Posterior cingulate gyrus (tissue), 11 donors: Measurements from ENCODE around the gene TMEM214.

Experiments used
- DNase-seq, 10 donors: peaks; one replicate each; pipeline versions ENCODE4 v3.0.0 to v3.0.0-alpha.2; 2020 to 2021; ENCODE audit warnings: mixed read lengths in 3 of 10
- intact Hi-C: fragments of 100-400 bp; cut with DNase I; formaldehyde crosslinking; loops from one replicate; pipeline ENCODE4 v1.15.1; 2023

TMEM214 gene

DNA sequence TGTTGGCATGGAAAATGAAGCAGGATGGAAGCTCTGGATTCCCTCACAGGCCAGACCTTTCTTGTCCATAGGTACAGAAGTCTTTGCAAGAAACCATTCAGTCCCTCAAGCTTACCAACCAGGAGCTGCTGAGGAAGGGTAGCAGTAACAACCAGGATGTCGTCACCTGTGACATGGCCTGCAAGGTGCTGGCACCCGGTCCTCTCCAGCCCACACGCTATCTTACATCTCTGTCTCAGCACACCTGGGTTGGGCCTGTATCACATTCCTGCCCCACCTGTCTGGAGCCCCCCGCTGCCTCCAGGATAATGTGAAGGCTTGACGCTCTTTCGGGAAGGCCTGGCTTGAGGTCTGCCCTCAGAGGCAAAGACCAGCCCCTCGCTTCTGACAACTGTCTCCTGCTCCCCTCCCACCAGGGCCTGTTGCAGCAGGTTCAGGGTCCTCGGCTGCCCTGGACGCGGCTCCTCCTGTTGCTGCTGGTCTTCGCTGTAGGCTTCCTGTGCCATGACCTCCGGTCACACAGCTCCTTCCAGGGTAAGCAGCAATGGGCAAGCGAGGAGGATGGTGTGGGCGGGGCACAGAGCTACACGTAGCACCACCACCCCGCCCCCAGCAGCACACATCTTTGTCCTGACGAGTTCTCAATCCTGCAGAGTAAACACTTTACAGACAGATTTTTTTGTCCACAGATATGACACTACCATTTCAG, 6.0 kb downstream of the TMEM214 start:
- DNase-seq: peak in 1 of 10 donors; percentile 58
- intact Hi-C loops: no loop called here

DNA sequence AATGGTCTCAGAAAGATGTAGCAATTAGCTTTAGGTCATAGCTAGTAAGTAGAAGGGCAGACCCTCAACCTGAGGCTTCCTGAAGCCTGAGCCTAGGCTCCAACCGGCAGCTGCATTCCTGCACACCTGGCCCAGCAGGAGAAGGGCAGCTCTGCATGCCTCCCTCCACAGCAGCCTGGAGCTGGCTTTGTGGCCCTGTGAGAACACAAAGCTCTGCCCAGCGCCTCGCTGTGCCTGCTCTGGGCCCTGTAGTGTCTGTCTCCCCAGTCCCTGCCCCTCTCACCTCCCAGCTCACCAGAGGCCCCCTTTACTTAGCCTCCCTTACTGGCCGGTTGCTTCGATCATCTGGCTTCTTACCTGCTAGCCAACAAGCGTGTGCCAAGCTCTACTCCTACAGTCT, 6.7 kb downstream of the TMEM214 start:
- intact Hi-C loops: no loop called here
- peak in 2 of 10 donors; percentile 58 to 65 for DNase-seq

DNA sequence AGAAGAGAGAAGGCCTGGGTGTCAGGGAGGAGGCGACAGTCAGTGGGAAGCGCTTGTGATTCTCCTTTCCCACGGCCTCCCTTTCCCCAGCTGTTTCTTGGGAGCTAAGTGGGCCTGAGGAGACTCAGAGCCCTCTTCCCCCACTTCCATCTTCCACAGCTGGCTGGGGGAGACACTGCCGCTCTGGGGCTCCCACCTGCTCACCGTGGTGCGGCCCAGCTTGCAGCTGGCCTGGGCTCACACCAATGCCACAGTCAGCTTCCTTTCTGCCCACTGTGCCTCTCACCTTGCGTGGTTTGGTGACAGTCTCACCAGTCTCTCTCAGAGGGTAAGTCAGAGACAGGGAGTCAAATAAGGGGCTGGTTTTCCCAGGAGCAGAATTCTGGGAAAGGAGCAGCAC, 7.1 kb downstream of the TMEM214 start:
- peak in 1 of 10 donors; percentile 33 for DNase-seq
- intact Hi-C loops: no loop called here

DNA sequence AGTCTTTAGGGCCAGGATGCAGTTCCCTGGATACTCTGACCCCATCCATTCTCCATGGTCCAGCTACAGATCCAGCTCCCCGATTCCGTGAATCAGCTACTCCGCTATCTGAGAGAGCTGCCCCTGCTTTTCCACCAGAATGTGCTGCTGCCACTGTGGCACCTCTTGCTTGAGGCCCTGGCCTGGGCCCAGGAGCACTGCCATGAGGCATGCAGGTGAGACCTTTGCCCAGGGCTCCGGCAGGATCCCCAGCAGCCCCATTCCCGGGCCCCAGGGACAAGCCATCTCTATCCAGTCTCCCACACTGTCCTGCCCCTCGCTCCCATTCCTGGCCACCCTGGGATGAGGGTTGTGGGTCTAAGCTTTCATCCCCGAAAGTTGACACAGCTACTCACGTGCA, 7.5 kb downstream of the TMEM214 start:
- intact Hi-C loops: no loop called here
- DNase-seq: peak in 1 of 10 donors; percentile 57

DNA sequence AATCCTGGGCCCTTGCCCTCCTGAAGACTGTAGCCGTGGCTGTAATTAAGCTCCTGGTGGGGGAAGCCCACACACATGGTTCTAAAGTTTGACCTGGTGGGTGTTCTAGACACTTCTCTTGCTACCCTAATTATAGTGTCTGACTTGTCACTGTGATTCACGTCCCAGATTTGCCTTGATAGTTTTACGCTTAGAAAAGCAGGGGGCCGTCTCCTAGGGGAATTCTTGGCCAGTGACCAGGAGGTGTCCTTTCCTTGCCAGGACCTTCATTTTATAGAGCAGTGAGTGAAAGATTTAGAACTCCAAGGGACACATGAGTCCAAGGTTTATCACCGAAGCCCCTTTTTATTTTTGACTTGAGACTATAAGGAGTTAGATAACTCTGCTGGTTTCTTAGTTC, 9.0 kb downstream of the TMEM214 start:
- intact Hi-C loops: no loop called here
- no peak for DNase-seq

DNA sequence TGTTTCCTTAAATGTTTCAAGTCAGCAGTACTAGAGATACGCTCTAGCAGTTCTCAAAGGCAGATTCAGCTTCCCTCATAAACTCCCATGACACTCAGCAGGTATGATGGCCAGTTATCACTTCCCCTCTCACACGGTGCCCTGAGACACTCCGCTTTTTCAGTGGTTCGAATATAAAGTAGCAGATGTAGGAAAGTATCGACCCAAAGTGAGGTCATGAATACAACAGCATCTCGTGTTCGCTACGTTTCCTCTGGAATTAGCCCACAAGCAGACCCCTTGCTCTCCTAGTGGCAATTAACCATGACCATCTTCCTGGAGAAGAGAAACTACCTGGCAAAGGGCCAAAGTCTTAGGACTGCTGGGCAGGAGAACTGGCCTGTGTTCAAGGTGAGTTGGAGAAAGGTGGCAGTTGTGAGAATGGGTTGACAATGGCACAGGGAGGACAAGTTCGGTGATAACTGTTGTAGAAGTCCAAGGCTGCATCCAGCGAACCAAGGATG, 9.4 kb downstream of the TMEM214 start:
- intact Hi-C loops: no loop called here
- no peak for DNase-seq

DNA sequence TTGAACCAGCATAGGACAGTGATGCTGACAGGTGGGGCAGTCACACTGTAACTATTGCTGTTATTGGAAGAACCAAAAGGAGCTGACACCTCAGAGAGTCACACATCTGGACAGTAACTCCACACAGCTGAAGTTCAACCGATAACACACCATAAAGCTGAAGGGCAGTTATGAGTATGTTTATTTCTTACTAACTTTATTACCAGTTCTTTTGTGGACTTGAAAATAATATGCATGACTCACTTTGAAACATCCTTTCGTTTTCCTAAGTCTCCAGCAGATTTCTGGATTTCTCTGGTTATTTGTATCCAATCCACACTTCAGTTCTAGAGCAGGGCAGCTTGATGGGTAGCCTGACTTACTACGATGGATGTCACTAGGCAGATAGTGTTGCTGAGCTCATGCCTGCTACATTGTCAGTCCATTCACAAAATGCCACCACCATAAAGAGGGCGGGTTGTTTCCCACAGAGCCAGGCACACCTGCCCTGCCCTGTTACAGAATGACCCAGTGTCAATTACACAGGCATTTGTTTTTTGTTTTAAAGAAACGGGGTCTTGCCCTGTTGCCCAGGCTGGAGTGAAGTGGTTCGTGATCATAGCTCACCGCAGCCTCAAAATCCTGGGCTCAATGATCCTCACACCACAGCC, 10.3 kb downstream of the TMEM214 start:
- intact Hi-C loops: no loop called here
- no peak for DNase-seq

DNA sequence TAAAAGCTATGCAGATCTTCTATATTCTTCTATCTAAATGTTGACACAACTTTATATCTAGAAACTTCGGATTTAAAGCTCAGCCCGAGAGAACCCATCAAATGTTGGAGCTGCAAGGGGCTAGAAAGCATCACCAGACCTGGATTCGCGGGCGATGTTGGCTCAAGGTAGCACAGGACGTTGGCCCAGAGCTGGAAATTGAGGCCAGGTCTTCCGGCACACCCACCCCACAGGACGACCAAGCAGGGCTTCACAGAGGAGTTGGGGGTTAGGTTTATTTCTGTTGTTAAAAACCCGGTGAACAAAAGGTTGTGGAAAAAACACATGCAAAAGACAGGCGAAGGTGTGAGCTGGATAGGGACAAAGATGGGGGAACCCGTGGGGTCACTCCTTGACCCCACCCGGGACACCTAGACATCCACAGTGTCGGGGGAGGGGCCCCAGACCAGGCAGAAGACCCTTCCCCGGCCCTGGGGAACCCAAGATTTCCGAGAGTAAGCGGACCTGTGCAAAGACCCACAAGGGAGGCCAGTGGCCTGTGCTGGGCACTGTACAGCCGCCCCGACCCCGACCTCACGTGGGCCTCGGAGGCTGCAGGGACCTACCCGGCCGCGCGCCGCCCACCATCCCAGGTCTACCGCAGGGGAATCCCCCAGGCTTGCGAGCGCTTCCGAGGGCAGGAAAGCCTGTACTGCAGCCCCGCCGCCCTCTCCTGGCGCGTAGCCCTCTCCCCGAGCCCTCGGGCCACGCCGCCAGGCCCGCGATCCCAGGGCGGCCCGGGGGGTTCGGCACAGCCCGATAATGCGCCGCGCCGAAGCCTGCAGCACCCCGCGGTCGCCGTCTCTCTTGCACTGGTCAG, 16.9 kb downstream of the TMEM214 start:
- DNase-seq: peak in 1 of 10 donors; percentile 87
- intact Hi-C loops: loop anchor here (2.0 kb wide), 2 partner anchors 17 to 37 kb away; partner anchors contain the start of genes KHK and TMEM214

DNA sequence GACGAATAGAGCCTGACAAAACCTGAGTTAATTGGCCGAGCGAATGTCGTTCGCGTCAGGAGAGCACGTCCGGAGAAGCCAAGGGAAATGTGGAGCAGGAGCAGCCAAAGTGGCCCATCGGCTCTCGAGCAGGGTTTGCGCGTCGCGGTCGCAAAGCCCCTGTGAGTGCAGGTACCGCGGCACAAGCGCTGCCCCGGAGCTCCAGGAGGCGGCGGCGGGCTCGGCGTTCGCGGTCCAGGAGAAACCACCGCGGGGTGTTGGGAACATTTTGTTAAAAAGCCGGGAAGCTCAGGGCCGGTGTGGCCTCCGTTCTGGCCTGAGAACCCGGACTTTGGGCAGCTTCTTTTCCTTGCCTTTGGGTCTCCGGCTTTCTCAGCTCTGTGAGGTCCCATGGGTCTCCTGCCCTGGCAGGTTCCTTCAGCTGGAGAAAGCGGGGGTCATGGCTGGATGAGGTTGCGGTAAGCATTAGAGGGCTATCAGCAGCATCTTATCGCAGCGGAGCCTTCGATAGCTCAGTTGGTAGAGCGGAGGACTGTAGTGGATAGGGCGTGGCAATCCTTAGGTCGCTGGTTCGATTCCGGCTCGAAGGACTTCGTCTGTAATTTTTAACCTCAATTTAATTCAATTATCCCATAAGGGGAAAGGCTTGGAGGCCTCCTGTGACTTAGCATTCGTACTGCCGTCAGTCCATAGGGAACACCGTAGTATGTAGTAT, 17.7 kb downstream of the TMEM214 start:
- intact Hi-C loops: loop anchor here (2.0 kb wide), 2 partner anchors 18 to 36 kb away; partner anchors contain the start of genes KHK and TMEM214
- peak; percentile 89 to 99 (median 93) for DNase-seq

DNA sequence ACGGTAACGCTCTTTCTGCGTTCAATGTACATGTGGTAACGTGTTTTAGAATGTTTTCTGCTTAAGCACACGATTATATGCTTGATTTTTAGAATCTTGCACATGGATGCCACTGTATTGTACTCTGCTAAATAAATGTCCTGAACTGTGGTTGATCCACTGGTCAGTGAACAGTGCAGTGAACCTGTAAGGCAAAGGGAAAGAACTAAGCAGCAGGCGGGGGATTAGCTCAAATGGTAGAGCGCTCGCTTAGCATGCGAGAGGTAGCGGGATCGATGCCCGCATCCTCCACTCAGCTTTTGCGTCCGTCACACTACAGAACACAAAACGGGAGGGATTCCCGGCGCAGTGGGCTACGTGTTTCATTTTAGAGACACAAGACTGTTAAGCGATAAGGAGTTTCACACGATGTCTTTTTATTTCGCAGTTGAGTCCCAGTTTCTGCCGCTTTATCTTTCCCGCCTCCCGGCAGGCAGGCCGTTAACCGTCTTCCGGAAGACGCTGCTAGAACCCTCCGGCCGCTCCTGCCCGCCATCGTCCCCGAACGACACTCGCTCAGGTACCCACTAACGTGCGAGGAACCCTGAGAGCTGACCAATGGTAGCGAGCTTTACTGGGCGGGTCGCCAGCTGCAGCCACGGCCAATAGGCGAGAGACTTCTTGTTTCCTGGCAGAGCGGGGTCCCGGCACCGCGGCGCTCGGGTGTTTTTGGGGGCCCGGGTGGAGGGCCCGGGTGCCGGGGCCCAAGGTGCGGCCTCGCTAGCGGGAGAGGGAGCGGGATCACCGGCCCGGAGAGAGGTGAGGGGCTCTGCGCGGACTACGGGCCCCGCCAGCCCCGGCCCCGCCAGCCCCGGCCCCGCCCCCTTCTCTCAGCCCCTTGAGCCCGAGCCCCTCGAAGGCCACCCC, 18.5 kb downstream of the TMEM214 start, which contains the start of gene AGBL5:
Gene AGBL5 (plus strand): TSS at position 673 of the 906 bp plus-strand sequence. CDS start 1,291 bp downstream, outside the sequence.
- intact Hi-C loops: loop anchor here (2.0 kb wide), 2 partner anchors 18 to 36 kb away; partner anchors contain the start of genes KHK and TMEM214
- DNase-seq: peak; percentile 93 to 99 (median 96)

DNA sequence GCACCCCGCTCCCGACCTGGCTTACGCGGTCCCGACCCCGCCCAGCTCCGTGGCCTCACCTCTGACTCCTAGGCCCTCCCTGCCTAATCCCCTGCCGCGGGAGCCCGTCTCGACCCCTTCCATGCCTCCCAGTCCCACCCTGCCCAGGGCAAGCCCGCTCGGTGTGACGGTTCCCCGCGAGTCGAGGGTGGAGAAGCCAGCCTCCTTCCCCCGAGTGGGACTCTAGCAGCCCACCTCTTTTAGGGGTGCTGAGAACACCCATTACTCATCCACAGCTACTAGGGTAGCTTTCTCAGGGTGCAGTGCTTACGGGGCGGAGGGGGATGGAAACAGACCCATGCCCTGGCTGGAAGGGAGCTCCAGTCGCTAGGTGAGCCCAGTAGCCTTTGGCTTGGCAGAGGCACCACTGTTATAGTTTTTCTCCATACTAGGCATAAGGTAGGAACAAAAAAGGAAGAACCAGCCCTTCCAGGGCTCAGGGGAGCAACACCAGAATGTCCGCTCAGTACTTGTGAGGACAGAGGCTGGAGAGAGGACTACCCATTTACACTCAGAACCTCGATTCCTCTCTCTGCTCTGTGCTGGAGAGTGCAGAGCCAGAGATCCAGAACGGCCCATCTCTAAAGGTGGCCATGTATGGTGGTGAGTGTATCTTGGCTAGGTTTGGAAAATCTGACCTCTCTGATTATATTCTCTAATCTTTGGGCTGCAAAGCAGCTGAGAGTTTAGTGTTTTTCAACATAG, 19.3 kb downstream of the TMEM214 start:
- peak in 6 of 10 donors; percentile 11 to 86 (median 53) for DNase-seq
- intact Hi-C loops: loop anchor here (2.0 kb wide), 2 partner anchors 19 to 35 kb away; partner anchors contain the start of genes KHK and TMEM214

DNA sequence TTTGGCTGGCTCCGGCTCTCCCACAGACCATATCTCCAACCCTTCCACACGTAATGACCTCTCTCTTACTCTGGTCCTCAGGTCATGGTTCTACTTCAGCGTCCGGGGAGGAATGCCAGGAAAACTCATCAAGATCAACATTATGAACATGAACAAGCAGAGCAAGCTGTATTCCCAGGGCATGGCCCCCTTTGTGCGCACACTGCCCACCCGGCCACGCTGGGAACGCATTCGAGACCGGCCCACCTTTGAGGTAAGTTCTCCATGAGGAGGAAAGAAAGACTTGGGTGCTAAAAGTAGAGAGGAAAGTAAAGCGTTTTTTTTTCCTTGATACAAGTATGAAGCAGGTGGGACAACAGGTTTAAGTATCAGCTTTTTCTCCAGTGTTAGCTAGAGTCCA, 20.6 kb downstream of the TMEM214 start:
- intact Hi-C loops: no loop called here
- no peak for DNase-seq

DNA sequence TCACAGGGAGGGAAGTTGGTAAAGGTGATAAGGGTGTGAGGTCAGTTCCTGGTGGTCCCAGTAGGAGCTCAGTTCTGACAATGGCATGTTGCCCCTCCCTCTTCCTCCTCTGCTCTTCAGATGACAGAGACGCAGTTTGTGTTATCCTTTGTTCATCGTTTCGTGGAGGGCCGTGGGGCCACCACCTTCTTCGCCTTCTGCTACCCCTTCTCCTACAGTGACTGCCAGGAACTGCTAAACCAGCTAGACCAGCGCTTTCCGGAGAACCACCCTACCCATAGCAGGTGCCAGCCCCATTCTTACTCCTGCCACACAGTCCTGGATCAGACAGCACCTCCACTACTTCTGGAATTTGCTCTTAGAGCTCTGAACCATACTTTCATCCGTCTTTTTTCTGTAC, 21.0 kb downstream of the TMEM214 start:
- no peak for DNase-seq
- intact Hi-C loops: no loop called here

DNA sequence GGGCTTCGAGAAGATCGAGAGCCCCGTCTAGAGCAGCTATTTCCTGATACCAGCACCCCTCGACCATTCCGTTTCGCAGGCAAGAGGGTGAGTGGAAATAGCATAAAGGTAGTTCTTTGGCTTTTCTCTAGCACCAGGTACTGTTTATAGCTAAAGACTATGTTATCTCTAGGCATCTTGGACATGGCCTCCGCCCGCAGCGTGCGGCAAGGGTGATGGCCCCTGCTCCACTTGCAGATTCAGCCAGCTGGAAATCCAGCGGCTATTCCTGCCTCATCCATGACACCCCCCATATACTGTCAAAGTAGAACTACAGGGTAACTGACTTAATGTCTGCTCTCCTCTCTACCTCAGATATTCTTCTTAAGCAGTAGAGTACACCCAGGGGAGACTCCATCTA, 22.0 kb downstream of the TMEM214 start:
- DNase-seq: no peak
- intact Hi-C loops: no loop called here

DNA sequence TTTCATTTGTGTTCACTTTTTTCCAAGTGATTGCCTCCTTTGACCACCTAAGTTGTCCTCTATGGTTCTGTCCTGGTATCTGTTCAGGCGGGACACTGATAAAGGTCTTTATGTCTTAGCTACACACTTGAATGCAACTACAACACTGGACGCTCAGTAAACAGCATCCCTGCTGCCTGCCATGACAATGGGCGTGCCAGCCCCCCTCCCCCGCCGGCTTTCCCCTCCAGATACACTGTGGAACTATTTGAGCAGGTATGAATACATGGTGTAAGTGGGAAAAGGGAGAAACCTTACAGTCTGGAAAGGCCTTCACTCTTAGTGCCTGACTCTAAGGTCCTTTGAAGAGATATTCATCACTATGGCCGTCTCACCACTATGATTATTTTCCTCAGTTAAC, 24.4 kb downstream of the TMEM214 start:
- no peak for DNase-seq
- intact Hi-C loops: no loop called here

DNA sequence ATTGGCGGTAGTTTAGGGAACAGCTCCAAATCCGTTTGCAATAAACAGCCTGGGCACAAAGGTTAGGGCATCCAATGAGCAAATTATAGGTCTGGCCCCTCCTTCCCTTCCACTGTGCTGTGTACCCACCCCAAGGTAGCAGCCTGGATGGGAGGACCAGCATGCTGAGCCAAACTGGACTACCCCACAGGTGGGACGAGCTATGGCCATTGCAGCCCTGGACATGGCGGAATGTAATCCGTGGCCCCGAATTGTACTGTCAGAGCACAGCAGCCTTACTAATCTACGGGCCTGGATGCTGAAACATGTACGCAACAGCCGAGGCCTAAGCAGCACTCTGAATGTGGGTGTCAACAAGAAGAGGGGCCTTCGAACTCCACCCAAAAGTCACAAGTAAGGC, 25.4 kb downstream of the TMEM214 start:
- intact Hi-C loops: no loop called here
- peak in 1 of 10 donors; percentile 45 for DNase-seq

DNA sequence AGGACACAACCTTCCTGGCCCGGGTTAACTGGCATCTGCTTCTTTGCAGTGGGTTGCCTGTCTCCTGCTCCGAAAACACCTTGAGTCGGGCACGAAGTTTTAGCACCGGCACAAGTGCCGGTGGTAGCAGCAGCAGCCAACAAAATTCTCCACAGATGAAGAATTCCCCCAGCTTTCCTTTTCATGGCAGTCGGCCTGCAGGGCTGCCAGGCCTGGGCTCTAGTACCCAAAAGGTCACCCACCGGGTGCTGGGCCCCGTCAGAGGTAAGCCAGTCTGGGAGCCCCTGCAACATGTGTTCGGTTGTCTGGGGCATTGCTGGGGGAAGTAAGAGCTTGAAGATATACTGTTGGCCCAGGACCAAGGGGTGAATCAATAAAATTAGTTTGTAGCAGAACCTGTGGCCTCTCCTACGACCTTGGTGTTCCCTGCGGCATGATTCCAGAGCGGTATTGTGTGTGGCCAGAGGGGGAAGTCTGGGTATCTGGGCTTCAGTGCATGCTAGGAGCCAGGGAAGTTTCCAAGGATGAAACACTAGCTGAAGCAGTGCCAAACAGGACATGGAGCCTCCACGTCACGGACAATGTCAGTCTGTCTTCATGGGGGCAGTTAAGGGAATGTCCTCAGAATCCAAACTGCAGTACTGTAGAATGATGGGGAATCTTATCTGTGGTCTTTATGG, 26.5 kb downstream of the TMEM214 start:
- intact Hi-C loops: no loop called here
- DNase-seq: no peak

DNA sequence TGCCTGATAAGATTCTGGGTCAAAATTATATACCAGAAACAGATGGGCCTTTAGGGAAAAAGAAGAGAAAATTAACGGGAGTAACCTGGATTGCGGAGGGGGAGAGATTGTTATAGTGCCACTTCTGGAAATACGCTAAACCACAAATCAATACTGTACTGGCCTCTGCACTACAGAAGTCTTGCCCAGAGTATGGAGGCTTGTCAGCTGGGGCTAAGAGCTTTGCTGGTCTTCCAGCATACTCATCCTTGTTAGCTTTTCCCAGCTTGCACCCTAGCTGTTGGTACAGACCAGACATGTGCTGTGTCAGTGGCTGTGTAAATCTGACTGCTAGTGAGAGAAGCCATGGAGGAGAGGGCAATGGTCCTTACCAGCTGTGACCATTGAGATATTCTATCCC, 27.6 kb downstream of the TMEM214 start:
- DNase-seq: peak in 1 of 10 donors; percentile 12
- intact Hi-C loops: no loop called here
